GM19463 (cell line): ENCODE measurements around the gene ZNF664.

Source experiments
- ATAC-seq: cut with Tn5 transposase; IDR thresholded peaks from one replicate; pipeline ENCODE4 v1.9.1; 2021; ENCODE audit warnings: mild to moderate bottlenecking, moderate library complexity; ENCODE audit not compliant: unreplicated experiment

The ZNF664 gene

DNA sequence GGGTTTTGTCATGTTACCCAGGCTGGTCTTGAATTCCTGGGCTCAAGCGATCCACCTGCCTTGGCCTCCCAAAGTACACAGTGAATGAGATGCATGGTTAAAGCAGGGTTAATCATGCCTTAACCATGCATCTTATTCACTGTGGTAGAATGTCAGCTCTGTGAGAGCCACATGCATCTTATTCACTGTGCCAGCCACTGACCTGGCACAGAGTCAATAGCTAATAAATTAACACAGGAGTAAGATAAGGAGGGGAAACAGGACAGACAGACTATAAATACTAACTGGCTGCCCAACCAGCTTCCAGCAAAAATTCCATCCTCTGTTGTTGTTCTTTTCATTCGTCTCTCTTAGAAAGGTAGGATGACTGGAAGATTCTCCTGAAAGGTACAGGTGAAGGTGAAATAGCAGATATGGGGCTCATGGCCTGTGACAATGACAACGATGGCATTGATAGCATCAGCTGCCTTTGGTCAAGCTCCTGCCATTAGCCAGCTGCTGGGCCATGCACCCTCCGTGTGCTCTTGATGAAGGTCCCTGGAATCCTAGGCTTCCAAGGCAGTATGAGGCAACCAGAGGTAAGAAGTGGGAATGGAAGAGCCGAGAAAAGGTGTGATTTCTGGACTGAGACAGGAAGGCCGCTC, 76.6 kb downstream of the ZNF664 start:
- ATAC-seq = no peak

DNA sequence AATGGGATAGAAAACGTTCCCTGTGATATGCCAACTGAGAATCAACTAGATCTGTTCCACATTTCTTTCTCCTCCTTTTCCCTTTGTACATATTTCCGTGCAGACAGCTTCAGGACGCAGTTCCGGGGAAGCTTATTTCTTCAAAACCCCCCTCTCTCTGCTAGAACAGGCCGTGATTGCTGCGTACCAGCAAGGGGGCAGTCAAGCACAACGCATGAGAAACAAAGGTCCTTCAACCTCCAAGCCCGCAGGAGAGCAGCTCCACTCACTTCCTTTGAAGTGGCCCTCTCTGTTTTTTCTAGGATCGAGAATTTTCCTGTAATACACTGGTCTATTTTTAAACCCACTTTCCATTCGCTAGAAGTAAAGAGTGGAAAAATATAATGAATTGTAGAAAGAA, 80.8 kb downstream of the ZNF664 start:
- ATAC-seq = no peak

DNA sequence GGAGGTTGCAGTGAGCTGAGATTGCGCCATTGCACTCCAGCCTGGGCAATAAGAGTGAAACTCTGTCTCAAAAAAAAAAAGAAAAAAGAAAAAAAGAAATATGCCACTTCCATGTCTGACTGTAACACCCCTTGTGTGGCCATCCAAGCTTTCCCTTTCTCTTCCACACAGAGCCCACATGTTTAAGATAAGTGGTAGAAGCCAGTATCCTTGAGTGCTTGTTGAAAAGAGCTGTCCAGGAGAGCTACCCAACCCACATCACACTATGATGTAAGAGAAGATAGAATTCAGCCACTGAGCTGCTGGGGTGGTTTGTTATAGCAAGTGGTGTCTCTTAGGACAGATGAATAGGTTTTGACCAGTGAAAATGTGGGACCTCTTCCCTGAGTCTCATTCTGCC, 82.1 kb downstream of the ZNF664 start:
- no peak for ATAC-seq

DNA sequence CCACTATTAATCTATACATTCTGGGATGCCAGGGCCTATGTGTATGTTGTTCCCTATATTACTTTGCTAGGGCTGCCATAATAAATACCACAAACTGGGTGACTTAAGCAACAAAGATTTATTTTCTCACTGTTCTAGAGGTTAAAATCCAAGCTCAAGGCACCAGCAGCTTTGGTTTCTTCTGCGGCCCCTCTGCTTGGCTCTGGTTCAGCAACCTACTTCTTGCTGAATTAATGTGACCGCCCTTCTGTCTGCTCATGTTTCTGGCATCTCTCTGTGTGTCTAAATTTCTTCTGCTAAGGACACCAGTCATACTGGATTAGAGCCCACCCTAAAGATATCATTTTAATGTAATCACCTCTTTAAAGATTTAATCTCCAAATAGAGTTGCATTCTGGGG, 84.7 kb downstream of the ZNF664 start:
- ATAC-seq = no peak

DNA sequence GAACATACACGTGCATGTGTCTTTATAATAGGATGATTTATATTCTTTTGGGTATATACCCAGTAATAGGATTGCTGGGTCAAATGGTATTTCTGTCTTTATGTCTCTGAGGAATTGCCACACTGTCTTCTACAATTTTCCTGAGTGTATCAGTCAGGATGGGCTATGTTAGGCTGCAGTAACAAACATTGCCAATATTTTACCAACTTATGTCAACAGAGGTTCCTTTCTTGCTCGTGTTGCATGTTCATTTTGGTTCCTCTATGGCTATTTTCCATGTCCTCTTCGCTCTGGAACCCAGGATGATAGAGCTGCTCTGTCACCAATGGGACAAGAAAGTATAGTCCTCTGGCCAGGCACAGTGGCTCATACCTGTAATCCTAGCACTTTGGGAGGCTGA, 86.7 kb downstream of the ZNF664 start:
- ATAC-seq = no peak
